RPMI7951 (cell line): ENCODE results near the gene RPL10L. TPM values are rescaled to one million over a fixed set of nuclear protein-coding genes. Genes with fewer than 3 reads are reported as not detected.

Experiments used
- DNase-seq: peaks from one replicate; pipeline ENCODE4 v3.0.0-alpha.2; 2012; ENCODE audit warnings: low read depth
- total RNA-seq: library from RNA; depleted of rRNA; stranded (reverse); fragments of >200 nt; shearing (Covaris generic); gene quantifications from 2 replicates; pipeline ENCODE4 v1.2.3, GENCODE V29; 2014; rRNA removed

Gene RPL10L
- total RNA-seq, result not detected in 2 replicates

GRCh38 chr14:46651526-46652144 is at the start of gene RPL10L:
RPL10L (minus strand) TSS chr14:46651781; CDS start chr14:46651736, 45 bp downstream.
- no peak for DNase-seq

DNA sequence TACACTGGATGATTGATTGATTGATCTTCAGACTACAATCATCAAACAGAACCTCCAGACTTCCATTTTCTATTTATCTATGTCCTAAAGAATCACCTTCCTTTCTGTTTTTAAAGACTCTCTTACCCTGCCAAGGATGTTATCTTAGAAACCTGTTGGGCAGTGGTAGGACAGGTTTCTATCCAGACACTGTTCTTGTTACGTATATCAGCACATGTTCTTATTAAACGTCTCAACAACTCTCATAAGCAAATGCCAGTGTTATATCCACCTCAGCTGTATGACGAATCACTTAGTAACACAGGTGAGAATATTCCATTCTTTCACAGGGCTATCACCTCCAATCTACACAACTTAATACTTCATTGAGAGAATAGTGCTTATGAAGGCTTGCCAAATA is 40.2 kb upstream of the RPL10L start:
- DNase-seq, result no peak

- DNase-seq, result no peak
Measured at GRCh38 chr14:46686652-46687051, 35.1 kb upstream of the RPL10L start.

DNA sequence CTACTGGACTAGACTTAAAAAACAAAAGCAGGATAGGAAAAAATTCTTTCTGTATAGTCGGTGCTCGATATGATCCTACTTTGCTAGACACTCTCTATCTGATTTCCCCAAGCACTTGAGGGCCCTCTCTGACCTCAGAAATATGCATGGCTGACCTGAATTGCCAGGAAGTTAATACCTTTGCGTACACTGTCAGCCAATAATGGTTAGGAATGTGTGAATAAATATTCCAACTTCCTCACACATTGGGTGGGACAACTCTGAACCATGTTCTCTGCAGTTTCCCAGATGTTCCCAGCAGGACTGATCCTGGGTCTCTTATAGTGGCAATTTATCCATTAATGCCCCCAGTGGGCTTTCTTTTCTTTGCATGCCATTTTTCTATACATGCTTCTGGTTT is 20.5 kb upstream of the RPL10L start:
- DNase-seq, result no peak

- DNase-seq, result no peak
Measured at GRCh38 chr14:46663382-46663781, 11.8 kb upstream of the RPL10L start.

- DNase-seq, result no peak
Measured at GRCh38 chr14:46661728-46662127, 10.1 kb upstream of the RPL10L start.

GRCh38 chr14:46653031-46653755 is 1.6 kb upstream of the RPL10L start:
- DNase-seq, result no peak

GRCh38 chr14:46646796-46647195 is 4.8 kb downstream of the RPL10L start:
- no peak for DNase-seq

DNA sequence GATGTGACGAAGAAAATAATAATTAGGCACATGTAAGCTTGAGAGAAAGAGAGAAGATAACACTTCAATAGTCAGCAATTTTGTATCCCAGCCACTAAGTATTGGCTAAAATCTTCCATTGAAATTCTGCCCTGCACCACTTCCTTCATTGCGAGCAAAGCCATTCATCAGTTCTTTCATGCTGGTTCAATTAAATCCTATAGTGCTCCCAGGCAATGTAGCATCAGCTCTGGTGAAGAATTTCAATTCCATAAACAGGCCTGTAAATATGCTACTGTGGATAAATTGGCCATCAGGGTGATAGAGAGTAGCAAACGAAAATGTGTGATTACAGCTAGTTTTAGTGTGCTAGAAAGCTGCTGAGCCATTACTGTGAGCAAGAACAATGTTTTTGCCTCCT is 24.7 kb downstream of the RPL10L start:
- no peak for DNase-seq
